ENCODE results near the gene TSPAN8.

Gene TSPAN8

DNA sequence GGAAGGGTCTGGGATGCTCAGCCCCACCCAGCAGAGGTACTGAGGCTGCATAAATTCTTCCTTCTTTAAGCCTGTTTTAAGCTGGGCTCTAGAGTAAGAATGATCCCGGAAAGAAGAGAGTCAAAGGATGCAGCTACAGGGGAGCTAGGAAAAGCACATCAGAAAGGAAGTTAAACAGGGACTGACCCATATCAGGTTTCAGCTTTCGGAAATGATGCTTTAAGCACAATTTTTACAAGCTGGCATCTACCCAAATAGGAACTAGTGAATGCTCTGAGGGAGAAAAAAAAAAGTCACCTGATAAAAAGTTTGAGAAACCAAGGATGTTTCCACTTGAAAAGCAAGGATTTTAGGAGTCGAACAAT is 22.0 kb downstream of the TSPAN8 start:
- Histone ChIP-seq H3K9ac (no peak overlapping the region), H3K79me2 (ENCODE audit: insufficient read depth, low read depth) (no peaks in the 10 kb centered on the region), H3K27me3 (ENCODE audit: insufficient read depth, low read depth) (no peaks in the 10 kb centered on the region), H2AFZ (ENCODE audit: low read depth) (no peak overlapping the region), H3K4me1 (ENCODE audit: low read depth, poor library complexity, severe bottlenecking) (no peaks in the 10 kb centered on the region), H3K36me3 (ENCODE audit: insufficient read depth) (no peaks in the 10 kb centered on the region), H3K27ac (no peak overlapping the region), H3K4me2 (no peak overlapping the region), H4K20me1 (ENCODE audit: insufficient read depth) (no peaks in the 10 kb centered on the region), H3K4me3 (IDR thresholded peaks at IDR 0.05; ENCODE audit: insufficient read depth, low read depth, low read length) (no peak overlapping the region)
- TF ChIP-seq, protein P1, sequence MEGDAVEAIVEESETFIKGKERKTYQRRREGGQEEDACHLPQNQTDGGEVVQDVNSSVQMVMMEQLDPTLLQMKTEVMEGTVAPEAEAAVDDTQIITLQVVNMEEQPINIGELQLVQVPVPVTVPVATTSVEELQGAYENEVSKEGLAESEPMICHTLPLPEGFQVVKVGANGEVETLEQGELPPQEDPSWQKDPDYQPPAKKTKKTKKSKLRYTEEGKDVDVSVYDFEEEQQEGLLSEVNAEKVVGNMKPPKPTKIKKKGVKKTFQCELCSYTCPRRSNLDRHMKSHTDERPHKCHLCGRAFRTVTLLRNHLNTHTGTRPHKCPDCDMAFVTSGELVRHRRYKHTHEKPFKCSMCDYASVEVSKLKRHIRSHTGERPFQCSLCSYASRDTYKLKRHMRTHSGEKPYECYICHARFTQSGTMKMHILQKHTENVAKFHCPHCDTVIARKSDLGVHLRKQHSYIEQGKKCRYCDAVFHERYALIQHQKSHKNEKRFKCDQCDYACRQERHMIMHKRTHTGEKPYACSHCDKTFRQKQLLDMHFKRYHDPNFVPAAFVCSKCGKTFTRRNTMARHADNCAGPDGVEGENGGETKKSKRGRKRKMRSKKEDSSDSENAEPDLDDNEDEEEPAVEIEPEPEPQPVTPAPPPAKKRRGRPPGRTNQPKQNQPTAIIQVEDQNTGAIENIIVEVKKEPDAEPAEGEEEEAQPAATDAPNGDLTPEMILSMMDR (conservative IDR thresholded peaks at IDR 0.05; ENCODE audit: low read depth, low read length) = no peak

DNA sequence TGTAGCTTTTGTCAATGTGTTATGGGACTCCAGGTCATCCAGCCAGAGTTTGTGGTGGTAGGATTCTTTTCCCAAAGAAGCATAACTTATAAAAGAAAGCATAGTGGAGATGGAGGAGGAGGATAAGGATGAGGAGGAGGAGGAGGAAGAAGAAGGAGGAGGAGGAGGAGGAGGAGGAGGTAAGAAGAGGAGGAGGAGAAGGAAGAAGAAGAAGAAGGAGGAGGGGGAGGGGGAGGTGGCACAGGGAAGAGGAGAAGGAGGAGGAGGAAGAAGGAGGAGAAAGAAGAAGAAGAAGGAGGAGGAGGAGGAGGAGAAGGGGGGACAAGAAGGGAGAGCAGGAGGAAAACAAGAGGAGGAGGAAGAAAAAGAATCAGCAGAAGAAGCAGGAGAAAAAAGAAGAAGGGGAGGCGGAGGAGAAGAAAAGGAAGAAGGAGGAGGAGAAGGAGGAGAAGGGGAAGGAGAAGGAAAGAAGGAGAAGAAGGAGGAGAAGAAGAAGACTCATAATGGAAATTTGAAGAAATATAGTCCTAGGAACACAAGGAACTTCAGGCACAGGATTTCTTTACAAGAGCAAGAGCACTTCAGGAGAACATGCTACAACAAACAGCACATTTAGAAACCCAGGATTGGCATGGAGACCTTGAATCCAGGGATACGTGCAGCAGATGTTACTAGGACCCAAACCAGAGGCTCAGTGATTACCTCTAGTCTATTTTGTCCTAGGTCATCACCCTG is 22.6 kb downstream of the TSPAN8 start:
- Histone ChIP-seq H3K27ac (no peak overlapping the region), H3K9ac (no peak overlapping the region), H2AFZ (ENCODE audit: low read depth) (no peak overlapping the region)

DNA sequence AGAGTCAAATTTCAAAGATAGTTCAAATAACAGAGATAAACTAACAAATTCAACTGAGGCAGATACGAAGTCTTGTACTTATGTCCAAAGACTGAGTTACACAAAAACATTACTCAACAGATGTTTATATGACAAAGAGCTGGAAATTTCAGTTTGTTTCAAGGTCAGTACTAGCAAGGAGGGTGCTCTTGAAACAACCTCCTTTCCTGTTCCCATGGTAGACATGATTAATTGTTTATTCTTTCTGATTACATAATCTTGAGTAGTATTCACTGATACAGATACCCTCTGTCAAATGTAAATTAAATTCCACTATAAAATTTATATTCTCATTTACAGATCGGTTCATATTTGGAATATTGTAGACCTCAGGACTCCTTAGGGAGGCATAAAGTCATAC is 23.4 kb downstream of the TSPAN8 start:
- TF ChIP-seq, protein P1 (conservative IDR thresholded peaks at IDR 0.05; ENCODE audit: low read depth, low read length) = no peak
- Histone ChIP-seq H2AFZ (ENCODE audit: low read depth) (no peak overlapping the region), H3K9ac (no peak overlapping the region), H3K4me3 (IDR thresholded peaks at IDR 0.05; ENCODE audit: insufficient read depth, low read depth, low read length) (no peak overlapping the region), H3K4me2 (no peak overlapping the region), H3K79me2 (ENCODE audit: insufficient read depth, low read depth) (no peaks in the 10 kb centered on the region), H3K4me1 (ENCODE audit: low read depth, poor library complexity, severe bottlenecking) (no peaks in the 10 kb centered on the region), H3K27me3 (ENCODE audit: insufficient read depth, low read depth) (no peaks in the 10 kb centered on the region), H3K36me3 (ENCODE audit: insufficient read depth) (no peaks in the 10 kb centered on the region), H3K27ac (no peak overlapping the region), H4K20me1 (ENCODE audit: insufficient read depth) (no peaks in the 10 kb centered on the region)

More for the DNA sequence above, 22.6 kb downstream of the TSPAN8 start:
- Histone ChIP-seq H3K4me1 (ENCODE audit: low read depth, poor library complexity, severe bottlenecking) (no peaks in the 10 kb centered on the region), H3K36me3 (ENCODE audit: insufficient read depth) (no peaks in the 10 kb centered on the region), H3K79me2 (ENCODE audit: insufficient read depth, low read depth) (no peaks in the 10 kb centered on the region), H3K4me3 (IDR thresholded peaks at IDR 0.05; ENCODE audit: insufficient read depth, low read depth, low read length) (no peak overlapping the region), H3K4me2 (no peak overlapping the region), H3K27me3 (ENCODE audit: insufficient read depth, low read depth) (no peaks in the 10 kb centered on the region), H4K20me1 (ENCODE audit: insufficient read depth) (no peaks in the 10 kb centered on the region)
- TF ChIP-seq, protein P1 (conservative IDR thresholded peaks at IDR 0.05; ENCODE audit: low read depth, low read length) = no peak

DNA sequence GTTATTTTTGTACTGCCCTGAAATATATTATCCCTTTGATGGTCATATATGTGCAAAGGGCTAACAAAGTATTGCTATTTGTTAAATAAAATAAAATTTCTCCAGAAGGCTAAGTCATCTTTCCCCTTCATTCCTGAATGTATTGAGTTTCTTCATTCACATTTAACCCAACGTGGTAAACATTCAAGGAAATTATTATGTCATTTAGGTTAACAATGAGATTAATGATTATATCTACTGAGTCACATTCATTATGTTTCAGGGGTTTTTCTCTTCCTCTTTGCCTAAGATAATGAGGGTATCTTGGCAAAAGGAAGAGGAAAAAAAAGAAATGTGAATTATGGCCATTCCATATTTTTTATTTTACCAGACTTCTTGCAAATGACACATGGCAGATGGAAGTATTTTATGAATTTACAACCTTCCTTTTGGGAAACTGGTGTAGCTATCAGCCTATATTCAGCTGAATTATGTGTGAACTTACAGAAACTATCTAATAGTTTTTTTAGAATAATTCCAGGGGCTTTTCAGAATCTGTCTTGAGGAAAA is 27.2 kb downstream of the TSPAN8 start:
- H2AFZ ChIP-seq (ENCODE audit: low read depth) = no peak overlapping the region
- H3K4me1 ChIP-seq (ENCODE audit: low read depth, poor library complexity, severe bottlenecking) = no peaks in the 10 kb centered on the region
- no peak overlapping the region for H3K9ac ChIP-seq
- no peak overlapping the region for H3K27ac ChIP-seq
- no peak overlapping the region for H3K4me3 ChIP-seq (IDR thresholded peaks at IDR 0.05; ENCODE audit: insufficient read depth, low read depth, low read length)
- no peaks in the 10 kb centered on the region for H3K27me3 ChIP-seq (ENCODE audit: insufficient read depth, low read depth)
- TF ChIP-seq, protein P1 (conservative IDR thresholded peaks at IDR 0.05; ENCODE audit: low read depth, low read length) = no peak
- H3K36me3 ChIP-seq (ENCODE audit: insufficient read depth) = no peaks in the 10 kb centered on the region
- no peak overlapping the region for H3K4me2 ChIP-seq
- H4K20me1 ChIP-seq (ENCODE audit: insufficient read depth) = no peaks in the 10 kb centered on the region
- H3K79me2 ChIP-seq (ENCODE audit: insufficient read depth, low read depth) = no peaks in the 10 kb centered on the region
